ENCODE results near the gene ATP2C1. TPM values are rescaled to one million over a fixed set of nuclear protein-coding genes. Genes with fewer than 3 reads are reported as not detected.
"Not testable (repeated sequence)": the region's sequence is repeated elsewhere in the genome, so short reads cannot be mapped to it uniquely, and the experiment has no call there.

ATP2C1 gene
- total RNA-seq, 1 donor from 2014 or later: 59.3 TPM

DNA sequence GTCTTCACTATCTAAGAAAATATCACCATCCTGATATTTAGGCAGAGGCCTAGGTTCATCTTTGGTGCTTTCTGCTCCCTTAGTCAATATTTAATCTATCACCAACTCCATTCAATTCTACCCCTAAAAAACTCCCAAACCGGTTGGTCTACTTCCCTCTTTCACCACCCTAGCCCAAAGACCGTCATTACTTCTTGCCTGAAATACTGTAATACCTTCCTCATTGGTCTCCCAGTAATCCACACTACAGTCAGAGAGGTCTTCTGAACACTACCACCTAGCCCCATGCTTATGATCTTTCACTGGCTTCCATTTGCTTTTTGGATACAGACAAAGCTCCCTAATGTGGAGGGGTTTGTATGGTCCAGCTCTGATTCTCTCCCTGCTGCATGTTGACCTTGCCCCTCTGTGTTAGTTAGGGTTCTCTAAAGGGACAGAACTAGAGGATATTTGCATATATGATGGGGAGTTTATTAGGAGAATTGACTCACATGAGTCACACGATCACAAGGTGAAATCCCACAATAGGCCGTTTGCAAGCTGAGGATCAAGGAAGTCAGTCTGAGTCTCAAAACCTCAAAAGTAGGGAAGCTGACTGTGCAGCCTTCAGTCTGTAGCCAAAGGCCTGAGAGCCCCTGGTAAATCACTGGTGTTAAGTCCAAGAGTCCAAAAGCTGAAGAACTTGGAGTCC, 36.4 kb upstream of the ATP2C1 start:
- Mint-ChIP-seq H3K27ac (no peak overlapping the region), H3K4me1 (no peaks in the 10 kb centered on the region), H3K27me3 (no peaks in the 10 kb centered on the region), H3K4me3 (no peak overlapping the region), H3K36me3 (ENCODE audit: low read depth) (no peaks in the 10 kb centered on the region), H3K9me3 (no peaks in the 10 kb centered on the region)
- ChIA-PET CTCF (no interaction called here), POLR2A (no interaction called here)
- DNase-seq (no peak), ATAC-seq (ENCODE audit: low read depth) (no peak)
- intact Hi-C loops (cut with micrococcal nuclease): no loop called here
- TF ChIP-seq, protein P1, sequence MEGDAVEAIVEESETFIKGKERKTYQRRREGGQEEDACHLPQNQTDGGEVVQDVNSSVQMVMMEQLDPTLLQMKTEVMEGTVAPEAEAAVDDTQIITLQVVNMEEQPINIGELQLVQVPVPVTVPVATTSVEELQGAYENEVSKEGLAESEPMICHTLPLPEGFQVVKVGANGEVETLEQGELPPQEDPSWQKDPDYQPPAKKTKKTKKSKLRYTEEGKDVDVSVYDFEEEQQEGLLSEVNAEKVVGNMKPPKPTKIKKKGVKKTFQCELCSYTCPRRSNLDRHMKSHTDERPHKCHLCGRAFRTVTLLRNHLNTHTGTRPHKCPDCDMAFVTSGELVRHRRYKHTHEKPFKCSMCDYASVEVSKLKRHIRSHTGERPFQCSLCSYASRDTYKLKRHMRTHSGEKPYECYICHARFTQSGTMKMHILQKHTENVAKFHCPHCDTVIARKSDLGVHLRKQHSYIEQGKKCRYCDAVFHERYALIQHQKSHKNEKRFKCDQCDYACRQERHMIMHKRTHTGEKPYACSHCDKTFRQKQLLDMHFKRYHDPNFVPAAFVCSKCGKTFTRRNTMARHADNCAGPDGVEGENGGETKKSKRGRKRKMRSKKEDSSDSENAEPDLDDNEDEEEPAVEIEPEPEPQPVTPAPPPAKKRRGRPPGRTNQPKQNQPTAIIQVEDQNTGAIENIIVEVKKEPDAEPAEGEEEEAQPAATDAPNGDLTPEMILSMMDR (IDR thresholded peaks at IDR 0.05): no peak

DNA sequence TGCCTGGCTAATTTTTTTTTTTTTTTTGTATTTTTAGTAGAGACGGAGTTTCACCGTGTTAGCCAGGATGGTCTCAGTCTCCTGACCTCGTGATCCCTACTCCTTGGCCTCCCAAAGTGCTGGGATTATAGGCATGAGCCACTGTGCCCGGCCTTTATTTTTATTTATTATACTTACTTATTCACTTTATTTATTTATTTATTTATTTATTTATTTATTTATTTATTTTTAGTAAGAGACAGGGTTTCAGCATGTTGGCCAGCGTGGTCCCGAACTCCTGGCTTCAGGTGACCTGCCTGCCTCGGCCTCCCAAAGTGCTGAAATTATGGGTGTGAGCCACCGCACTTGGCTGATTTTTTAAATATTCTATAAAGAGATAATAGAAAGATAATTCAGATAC, 31.8 kb upstream of the ATP2C1 start:
- ATAC-seq (ENCODE audit: low read depth); intact Hi-C loops (cut with micrococcal nuclease); H3K4me1 Mint-ChIP-seq; H3K36me3 Mint-ChIP-seq (ENCODE audit: low read depth); H3K4me3 Mint-ChIP-seq; H3K27ac Mint-ChIP-seq; H3K27me3 Mint-ChIP-seq; POLR2A ChIA-PET; DNase-seq; H3K9me3 Mint-ChIP-seq: not testable (repeated sequence)
- CTCF ChIA-PET: interaction anchor here (1.0 kb wide), 1 partner anchor 10 kb away, joined by 3 read pairs; no protein-coding TSS in a partner anchor

DNA sequence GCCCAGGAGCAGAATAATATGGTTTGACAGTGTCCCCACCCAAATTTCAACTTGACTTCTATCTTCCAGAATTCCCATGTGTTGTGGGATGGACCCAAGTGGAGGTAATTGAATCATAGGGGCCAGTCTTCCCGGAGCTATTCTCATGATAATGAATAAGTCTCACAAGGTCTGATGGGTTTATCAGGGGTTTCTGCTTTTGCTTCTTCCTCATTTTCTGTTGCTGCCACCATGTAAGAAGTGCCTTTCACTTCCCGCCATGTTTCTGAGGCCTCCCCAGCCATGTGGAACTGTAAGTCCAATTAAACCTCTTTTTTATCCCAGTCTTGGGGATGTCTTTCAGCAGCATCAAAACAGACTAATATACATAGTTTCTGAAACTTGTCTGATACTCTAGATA, 28.4 kb upstream of the ATP2C1 start:
- Mint-ChIP-seq H3K4me3 (no peak overlapping the region), H3K36me3 (ENCODE audit: low read depth) (no peaks in the 10 kb centered on the region), H3K27me3 (peaks cover 2% of the 10 kb centered on the region), H3K27ac (no peak overlapping the region), H3K9me3 (peaks cover 4% of the 10 kb centered on the region), H3K4me1 (no peaks in the 10 kb centered on the region)
- ChIA-PET CTCF (no interaction called here), POLR2A (no interaction called here)
- DNase-seq (no peak), ATAC-seq (ENCODE audit: low read depth) (no peak)
- TF ChIP-seq, protein P1 (IDR thresholded peaks at IDR 0.05): no peak
- intact Hi-C loops (cut with micrococcal nuclease): no loop called here

DNA sequence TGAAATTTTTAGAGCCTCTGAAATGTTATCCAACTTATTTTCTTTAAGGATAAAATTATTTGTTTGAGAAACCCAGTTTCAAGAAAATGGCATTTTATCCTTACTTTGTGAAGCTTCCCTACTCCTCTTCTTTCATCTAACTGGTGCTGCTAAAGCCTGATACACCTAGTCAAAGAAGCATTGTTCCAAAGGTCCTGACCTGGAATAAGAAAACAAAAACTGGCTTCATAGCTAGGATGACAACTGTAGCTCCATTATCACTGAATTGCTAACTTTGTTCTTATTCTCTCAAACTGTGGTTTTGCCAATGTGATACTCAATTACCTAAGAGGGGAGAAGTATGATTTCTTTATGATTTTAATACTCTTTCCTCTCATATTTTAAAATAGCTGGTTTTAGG, 27.6 kb upstream of the ATP2C1 start:
- POLR2A ChIA-PET: no interaction called here
- Mint-ChIP-seq H3K4me3 (no peak overlapping the region), H3K27ac (no peak overlapping the region), H3K9me3 (peaks cover 4% of the 10 kb centered on the region), H3K36me3 (ENCODE audit: low read depth) (no peaks in the 10 kb centered on the region), H3K4me1 (no peaks in the 10 kb centered on the region), H3K27me3 (peaks cover 2% of the 10 kb centered on the region)
- no peak for DNase-seq
- intact Hi-C loops (cut with micrococcal nuclease): no loop called here
- CTCF ChIA-PET: no interaction called here
- TF ChIP-seq, protein P1 (IDR thresholded peaks at IDR 0.05): no peak
- no peak for ATAC-seq (ENCODE audit: low read depth)

DNA sequence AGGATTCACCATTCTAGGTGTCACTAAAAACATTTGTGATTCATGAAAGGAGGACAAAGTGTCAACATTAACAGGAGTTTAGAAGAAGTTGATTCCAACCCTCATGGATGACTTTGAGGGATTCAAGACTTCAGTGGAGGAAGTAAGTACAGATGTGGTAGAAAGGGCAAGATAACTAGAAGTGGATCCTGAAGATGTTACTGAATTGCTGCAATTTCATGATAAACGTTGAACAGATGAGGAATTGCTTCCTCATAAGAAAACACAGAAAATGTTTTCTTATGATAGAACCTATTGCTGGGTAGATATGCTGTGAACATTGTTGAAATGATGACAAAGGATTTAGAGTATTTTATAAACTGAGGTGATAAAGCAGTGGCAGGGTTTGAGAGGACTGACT, 23.5 kb upstream of the ATP2C1 start:
- POLR2A ChIA-PET: no interaction called here
- H3K4me3 Mint-ChIP-seq: no peak overlapping the region
- no peak overlapping the region for H3K27ac Mint-ChIP-seq
- TF ChIP-seq, protein P1 (IDR thresholded peaks at IDR 0.05): no peak
- H3K27me3 Mint-ChIP-seq: no peaks in the 10 kb centered on the region
- H3K4me1 Mint-ChIP-seq: no peaks in the 10 kb centered on the region
- H3K36me3 Mint-ChIP-seq (ENCODE audit: low read depth): no peaks in the 10 kb centered on the region
- DNase-seq: no peak
- no peak for ATAC-seq (ENCODE audit: low read depth)
- CTCF ChIA-PET: no interaction called here
- intact Hi-C loops (cut with micrococcal nuclease): no loop called here
- no peaks in the 10 kb centered on the region for H3K9me3 Mint-ChIP-seq

DNA sequence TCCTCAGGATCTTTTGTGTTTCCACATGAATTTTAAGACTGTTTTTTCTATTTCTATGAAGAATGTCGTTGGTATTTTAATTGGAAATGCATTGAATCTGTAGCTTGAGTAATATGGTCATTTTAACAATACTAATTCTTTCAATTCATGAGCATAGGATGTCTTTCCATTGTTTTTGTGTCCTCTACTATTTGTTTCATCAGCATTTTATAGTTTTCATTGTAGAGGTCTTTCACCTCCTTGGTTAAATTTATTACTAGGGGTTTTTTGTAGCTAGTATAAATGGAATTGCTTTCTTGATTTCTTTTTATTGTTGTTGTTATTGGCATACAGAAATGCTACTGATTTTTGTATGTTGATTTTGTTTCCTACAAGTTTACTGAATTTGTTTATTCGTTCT, 17.3 kb upstream of the ATP2C1 start:
- H3K9me3 Mint-ChIP-seq: peaks cover 23% of the 10 kb centered on the region
- H3K36me3 Mint-ChIP-seq (ENCODE audit: low read depth): peaks cover 2% of the 10 kb centered on the region
- no peaks in the 10 kb centered on the region for H3K4me1 Mint-ChIP-seq
- ChIA-PET POLR2A (no interaction called here), CTCF (no interaction called here)
- intact Hi-C loops (cut with micrococcal nuclease): no loop called here
- ATAC-seq (ENCODE audit: low read depth): no peak
- TF ChIP-seq, protein P1 (IDR thresholded peaks at IDR 0.05): no peak
- no peak overlapping the region for H3K4me3 Mint-ChIP-seq
- H3K27ac Mint-ChIP-seq: no peak overlapping the region
- DNase-seq: no peak
- peaks cover 2% of the 10 kb centered on the region for H3K27me3 Mint-ChIP-seq

Data from activated B cell treated with CpG ODN at 0.5 μM for 24 hours (primary cell).